Measurements from ENCODE around the gene TMEM258.

Gene TMEM258

GRCh38 chr11:61771985-61772455 is 20.4 kb downstream of the TMEM258 start:
- peak in 1 of 2 donors; percentile 25 for DNase-seq (ENCODE audit: low read depth in 2 of 2)
- TF ChIP-seq, protein P1, sequence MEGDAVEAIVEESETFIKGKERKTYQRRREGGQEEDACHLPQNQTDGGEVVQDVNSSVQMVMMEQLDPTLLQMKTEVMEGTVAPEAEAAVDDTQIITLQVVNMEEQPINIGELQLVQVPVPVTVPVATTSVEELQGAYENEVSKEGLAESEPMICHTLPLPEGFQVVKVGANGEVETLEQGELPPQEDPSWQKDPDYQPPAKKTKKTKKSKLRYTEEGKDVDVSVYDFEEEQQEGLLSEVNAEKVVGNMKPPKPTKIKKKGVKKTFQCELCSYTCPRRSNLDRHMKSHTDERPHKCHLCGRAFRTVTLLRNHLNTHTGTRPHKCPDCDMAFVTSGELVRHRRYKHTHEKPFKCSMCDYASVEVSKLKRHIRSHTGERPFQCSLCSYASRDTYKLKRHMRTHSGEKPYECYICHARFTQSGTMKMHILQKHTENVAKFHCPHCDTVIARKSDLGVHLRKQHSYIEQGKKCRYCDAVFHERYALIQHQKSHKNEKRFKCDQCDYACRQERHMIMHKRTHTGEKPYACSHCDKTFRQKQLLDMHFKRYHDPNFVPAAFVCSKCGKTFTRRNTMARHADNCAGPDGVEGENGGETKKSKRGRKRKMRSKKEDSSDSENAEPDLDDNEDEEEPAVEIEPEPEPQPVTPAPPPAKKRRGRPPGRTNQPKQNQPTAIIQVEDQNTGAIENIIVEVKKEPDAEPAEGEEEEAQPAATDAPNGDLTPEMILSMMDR (IDR thresholded peaks at IDR 0.05; ENCODE audit: low read depth, low read length) = no peak
- no peak overlapping the region for H3K4me3 ChIP-seq (replicated peaks in 1 of 2; ENCODE audit: low read depth in 2 of 2, low read length in 2 of 2)

- no peak for DNase-seq (ENCODE audit: low read depth in 2 of 2)
- TF ChIP-seq, protein P1 (IDR thresholded peaks at IDR 0.05; ENCODE audit: low read depth, low read length) = no peak
Measured at GRCh38 chr11:61771195-61771894, 21.1 kb downstream of the TMEM258 start.

GRCh38 chr11:61769946-61770683 is 22.3 kb downstream of the TMEM258 start:
- H3K4me3 ChIP-seq (replicated peaks in 1 of 2; ENCODE audit: low read depth in 2 of 2, low read length in 2 of 2) = no peak overlapping the region
- TF ChIP-seq, protein P1 (IDR thresholded peaks at IDR 0.05; ENCODE audit: low read depth, low read length) = no peak
- no peak for DNase-seq (ENCODE audit: low read depth in 2 of 2)

More at GRCh38 chr11:61771195-61771894, 21.1 kb downstream of the TMEM258 start:
- H3K4me3 ChIP-seq (replicated peaks in 1 of 2; ENCODE audit: low read depth in 2 of 2, low read length in 2 of 2) = no peak overlapping the region

DNA sequence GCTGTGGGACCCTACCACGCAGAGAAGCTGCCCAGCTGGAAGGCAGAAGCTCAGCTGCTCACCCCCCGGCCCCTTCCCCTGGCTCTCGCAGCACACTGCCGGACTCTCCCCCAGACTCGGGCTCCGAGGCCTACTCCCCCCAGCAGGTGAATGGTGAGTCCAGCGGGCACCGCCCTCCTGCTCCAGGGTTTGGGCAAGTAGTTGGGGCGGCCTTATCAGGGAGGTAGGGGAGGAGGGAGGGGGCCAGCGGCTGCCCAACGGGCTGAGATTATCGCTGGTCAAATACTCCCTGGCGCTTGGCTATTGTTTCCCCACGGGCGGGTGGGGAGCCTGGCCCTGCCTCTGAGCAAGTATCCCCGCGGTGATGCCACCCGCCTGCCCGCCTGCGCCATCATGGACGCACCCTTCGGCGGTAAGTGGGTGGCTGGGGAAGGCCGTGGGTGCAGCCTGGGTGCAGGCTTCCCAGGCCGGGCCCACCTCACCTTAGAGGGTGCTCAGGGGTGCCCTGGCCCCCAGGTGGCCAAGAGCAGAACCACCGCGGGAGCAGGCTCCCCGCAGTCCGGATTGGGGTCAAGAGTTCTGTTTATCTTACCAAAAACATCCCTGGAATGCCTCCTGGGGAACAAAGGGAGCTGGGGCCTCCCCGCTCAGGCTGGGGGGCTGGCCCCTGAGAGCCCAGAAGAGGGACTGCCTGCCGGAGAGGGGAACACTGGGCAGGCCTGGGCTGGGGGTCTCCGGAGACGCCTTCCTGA is 23.1 kb downstream of the TMEM258 start:
- peak in 1 of 2 donors; percentile 67 for DNase-seq (ENCODE audit: low read depth in 2 of 2)
- no peak overlapping the region for H3K4me3 ChIP-seq (replicated peaks in 1 of 2; ENCODE audit: low read depth in 2 of 2, low read length in 2 of 2)
- TF ChIP-seq, protein P1 (IDR thresholded peaks at IDR 0.05; ENCODE audit: low read depth, low read length) = peak; percentile 32

DNA sequence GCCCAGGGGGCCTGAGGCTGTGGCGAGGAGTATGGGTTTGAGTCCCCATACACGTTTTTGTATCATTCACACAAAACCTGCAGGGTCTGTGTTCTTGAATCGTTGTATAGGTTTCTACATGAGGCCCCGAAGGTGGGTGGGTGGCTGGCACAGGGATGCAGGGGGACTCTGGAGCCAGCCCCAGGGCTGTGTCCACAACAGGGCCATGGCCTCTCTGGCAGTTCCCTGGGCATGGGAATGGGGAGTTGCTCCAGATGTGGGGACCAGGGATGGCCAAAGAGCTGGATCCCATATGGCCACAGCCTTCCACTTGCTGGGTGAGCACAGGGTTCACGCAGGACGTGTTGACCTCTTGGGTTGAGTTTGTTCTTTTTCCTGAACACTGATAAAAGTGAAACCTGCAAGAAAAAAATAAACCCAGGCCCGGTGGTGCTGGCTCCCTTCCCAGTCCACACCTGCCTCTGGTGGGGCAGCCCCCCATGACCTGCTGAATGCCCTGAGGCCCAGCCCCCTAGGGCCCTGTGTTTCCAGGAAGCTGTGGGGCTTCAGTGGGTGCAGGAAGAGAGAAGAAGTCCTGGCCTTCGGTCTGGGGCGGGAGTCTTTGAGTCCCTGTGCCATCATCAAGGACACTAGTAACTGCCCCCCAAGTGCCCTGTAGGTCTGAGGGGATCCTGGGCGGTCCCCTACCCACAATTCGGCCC is 23.9 kb downstream of the TMEM258 start:
- no peak for DNase-seq (ENCODE audit: low read depth in 2 of 2)
- H3K4me3 ChIP-seq (replicated peaks in 1 of 2; ENCODE audit: low read depth in 2 of 2, low read length in 2 of 2) = no peak overlapping the region
- TF ChIP-seq, protein P1 (IDR thresholded peaks at IDR 0.05; ENCODE audit: low read depth, low read length) = no peak

DNA sequence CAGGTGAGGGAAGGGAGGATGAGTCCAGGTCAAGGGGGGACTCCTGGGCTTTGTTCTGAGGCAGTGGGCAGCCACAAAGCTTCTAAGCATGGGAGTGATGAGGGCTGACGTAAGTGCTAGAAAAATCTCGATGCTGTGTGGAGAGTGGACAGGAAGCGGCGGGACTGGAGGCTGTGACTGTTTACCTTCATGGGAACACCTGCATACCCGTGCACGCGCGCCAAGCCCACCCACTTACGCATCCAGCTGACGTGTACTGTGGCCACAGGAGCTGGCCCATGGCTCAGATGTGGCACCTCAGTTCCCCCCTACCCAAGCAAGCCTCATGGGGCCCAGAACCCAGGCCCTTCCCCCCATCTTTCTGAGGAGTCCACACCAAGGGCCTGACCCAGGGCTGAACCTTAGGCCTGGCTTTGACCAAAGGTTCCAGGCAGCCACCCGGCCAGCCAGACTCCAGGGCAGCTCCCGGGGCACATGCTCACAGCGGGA is 26.0 kb downstream of the TMEM258 start:
- DNase-seq (ENCODE audit: low read depth in 2 of 2) = no peak
- TF ChIP-seq, protein P1 (IDR thresholded peaks at IDR 0.05; ENCODE audit: low read depth, low read length) = no peak
- no peak overlapping the region for H3K4me3 ChIP-seq (replicated peaks in 1 of 2; ENCODE audit: low read depth in 2 of 2, low read length in 2 of 2)

Data from cardiac fibroblast (primary cell).